Mesendoderm (in vitro differentiated cells): ENCODE measurements around the gene MFAP4.

Source experiments
- DNase-seq: peaks from one replicate; pipeline ENCODE4 v3.0.0; 2013
- H2AK5ac ChIP-seq: 2 replicates; pipeline ENCODE4 v1.6.1; 2013; ENCODE audit warnings: low read length, inconsistent platforms
- H2BK120ac ChIP-seq: 2 replicates; pipeline ENCODE4 v1.6.1; 2013; ENCODE audit warnings: low read depth, mild to moderate bottlenecking, low read length, moderate library complexity, mixed read lengths
- H2BK15ac ChIP-seq: replicated peaks from 2 replicates; pipeline ENCODE4 v1.6.1; 2013; ENCODE audit warnings: low read depth, mild to moderate bottlenecking, moderate library complexity
- H2BK5ac ChIP-seq: 2 replicates; pipeline ENCODE4 v1.6.1; 2013; ENCODE audit warnings: low read length, inconsistent platforms
- H3K18ac ChIP-seq: 2 replicates; pipeline ENCODE4 v1.6.1; 2013; ENCODE audit warnings: mild to moderate bottlenecking, low read length, mixed read lengths
- H3K23ac ChIP-seq: one replicate; pipeline ENCODE4 v1.6.1; 2013; ENCODE audit warnings: low read length
- H3K27ac ChIP-seq: 2 replicates; pipeline ENCODE4 v1.5.1; 2013; ENCODE audit warnings: low read depth, mild to moderate bottlenecking, inconsistent platforms, low read length, moderate library complexity
- H3K27me3 ChIP-seq: 2 replicates; pipeline ENCODE4 v1.6.1; 2013; ENCODE audit warnings: low read length, control low read depth, mild to moderate bottlenecking, inconsistent platforms; ENCODE audit not compliant: insufficient read depth, poor library complexity
- H3K36me3 ChIP-seq: 2 replicates; pipeline ENCODE4 v1.6.1; 2013; ENCODE audit warnings: low read length, inconsistent platforms; ENCODE audit not compliant: control insufficient read depth, insufficient read depth
- H3K4ac ChIP-seq: one replicate; pipeline ENCODE4 v1.6.1; 2013; ENCODE audit warnings: low read depth, mild to moderate bottlenecking, low read length, moderate library complexity
- H3K4me1 ChIP-seq: 2 replicates; pipeline ENCODE4 v1.6.1; 2013; ENCODE audit warnings: low read depth, low read length, inconsistent platforms; ENCODE audit not compliant: control insufficient read depth
- H3K4me2 ChIP-seq: 2 replicates; pipeline ENCODE4 v1.6.1; 2013; ENCODE audit warnings: low read length
- H3K4me3 ChIP-seq: 2 replicates; pipeline ENCODE4 v1.5.1; 2013; ENCODE audit warnings: mild to moderate bottlenecking, low read length
- H3K56ac ChIP-seq: one replicate; pipeline ENCODE4 v1.6.1; 2013; ENCODE audit warnings: low read length
- H3K79me1 ChIP-seq: 2 replicates; pipeline ENCODE4 v1.6.1; 2013; ENCODE audit warnings: low read length, inconsistent platforms
- H3K79me2 ChIP-seq: 2 replicates; pipeline ENCODE4 v1.6.1; 2013; ENCODE audit warnings: mild to moderate bottlenecking, low read length; ENCODE audit not compliant: control insufficient read depth, insufficient read depth
- H3K9ac ChIP-seq: 2 replicates; pipeline ENCODE4 v1.6.1; 2013; ENCODE audit warnings: low read length, inconsistent platforms
- H4K5ac ChIP-seq: one replicate; pipeline ENCODE4 v1.6.1; 2013; ENCODE audit warnings: low read length
- H4K8ac ChIP-seq: one replicate; pipeline ENCODE4 v1.6.1; 2013; ENCODE audit warnings: low read depth, mild to moderate bottlenecking, control low read depth, low read length, moderate library complexity
- WGBS: extraction: QIAGEN DNeasy Blood & Tissue Kit; methylation state at CpG from one replicate; pipeline ENCODE4 v1.1.7; 2013; ENCODE audit warnings: low lambda C conversion rate, missing lambda C conversion rate; ENCODE audit not compliant: insufficient coverage; ENCODE audit errors: extremely low coverage; 5-methylcytosine and 5-hydroxymethylcytosine counted together

The MFAP4 gene

DNA sequence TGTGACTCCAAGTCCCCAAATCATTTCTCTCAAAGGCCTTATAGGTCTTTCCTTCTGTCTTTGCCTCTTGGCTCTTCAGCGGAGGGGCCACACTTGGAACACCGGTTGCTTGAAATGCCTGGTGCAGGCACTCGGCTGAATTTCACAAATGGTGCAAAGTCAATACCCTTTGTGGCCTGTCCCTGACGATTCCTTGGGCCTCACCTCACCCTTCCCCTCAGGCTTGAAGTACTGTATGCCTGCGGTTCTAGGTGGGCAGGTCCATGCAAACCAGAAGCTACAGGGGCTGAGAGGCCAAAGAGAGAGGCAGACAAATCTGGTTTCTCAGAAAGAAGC, 20.4 kb downstream of the MFAP4 start:
- Histone ChIP-seq H4K8ac (no peak overlapping the region), H4K5ac (no peak overlapping the region), H3K56ac (peak overlapping the region; percentile 56), H3K36me3 (no peaks in the 10 kb centered on the region), H3K4me3 (no peak overlapping the region), H2AK5ac (no peak overlapping the region), H3K79me1 (peaks cover 6% of the 10 kb centered on the region), H2BK15ac (no peak overlapping the region), H3K18ac (no peak overlapping the region), H3K4ac (no peak overlapping the region), H3K4me2 (no peak overlapping the region), H3K4me1 (peaks cover 10% of the 10 kb centered on the region), H2BK120ac (no peak overlapping the region), H3K23ac (no peak overlapping the region), H3K9ac (no peak overlapping the region), H3K79me2 (no peaks in the 10 kb centered on the region), H3K27me3 (no peaks in the 10 kb centered on the region), H3K27ac (no peak overlapping the region), H2BK5ac (no peak overlapping the region)
- WGBS, result no CpG with 5 or more reads among the region's 5 CpGs
- no peak for DNase-seq

DNA sequence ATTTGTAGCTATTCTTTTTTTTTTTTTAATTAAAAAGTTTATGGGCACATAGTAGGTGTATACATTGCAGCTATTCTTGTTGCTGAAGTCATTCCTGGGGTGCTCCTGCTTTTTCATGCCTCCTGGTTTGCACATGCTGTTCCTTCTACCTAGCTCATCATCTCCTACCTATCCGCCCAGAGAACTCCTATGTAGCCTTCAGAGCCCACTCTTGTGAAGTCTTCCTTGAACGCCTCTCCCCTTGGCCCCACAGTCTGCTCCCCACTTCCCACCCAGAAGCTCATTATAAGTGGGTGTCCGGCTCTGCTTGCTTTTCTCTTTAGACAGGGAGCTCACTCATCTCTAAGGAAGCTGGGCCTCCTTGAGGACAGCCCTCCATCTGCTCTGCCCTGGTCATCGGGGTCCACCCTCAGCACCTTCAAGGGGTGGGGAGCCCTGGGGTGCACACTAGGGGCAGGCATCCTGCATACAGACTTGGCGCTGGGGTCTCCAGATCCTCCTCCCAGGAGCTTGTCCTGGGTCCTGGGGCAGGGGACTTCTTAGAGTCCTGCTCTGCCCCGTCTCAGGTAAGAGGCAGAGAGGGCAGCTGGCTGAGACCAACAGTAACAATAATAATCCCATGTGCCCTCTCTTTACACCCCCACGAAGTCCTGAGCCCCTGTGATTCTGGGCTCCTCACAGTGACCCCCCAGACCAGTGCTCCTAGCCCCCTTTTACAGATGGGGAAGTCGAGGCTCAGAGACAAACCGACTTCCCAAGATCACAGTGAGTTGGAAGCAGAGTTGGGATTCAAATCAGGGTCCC, 21.0 kb downstream of the MFAP4 start:
- WGBS, result no CpG with 5 or more reads among the region's 9 CpGs

GRCh38 chr17:19365499-19365817, 21.5 kb downstream of the MFAP4 start:
- H3K27me3 ChIP-seq, result no peaks in the 10 kb centered on the region
- no peak overlapping the region for H3K9ac ChIP-seq
- H3K18ac ChIP-seq, result no peak overlapping the region
- DNase-seq, result no peak
- no peak overlapping the region for H3K23ac ChIP-seq
- no peak overlapping the region for H3K4me2 ChIP-seq
- no peak overlapping the region for H3K4me3 ChIP-seq
- no peak overlapping the region for H2BK120ac ChIP-seq
- H2BK15ac ChIP-seq, result no peak overlapping the region
- H4K8ac ChIP-seq, result no peak overlapping the region
- H3K79me1 ChIP-seq, result peaks cover 6% of the 10 kb centered on the region
- peaks cover 10% of the 10 kb centered on the region for H3K4me1 ChIP-seq
- no peak overlapping the region for H4K5ac ChIP-seq
- no peaks in the 10 kb centered on the region for H3K36me3 ChIP-seq
- peak overlapping the region; percentile 78 for H2AK5ac ChIP-seq
- no CpG with 5 or more reads among the region's 4 CpGs for WGBS
- H3K27ac ChIP-seq, result no peak overlapping the region
- no peak overlapping the region for H3K4ac ChIP-seq
- H3K56ac ChIP-seq, result no peak overlapping the region
- H3K79me2 ChIP-seq, result no peaks in the 10 kb centered on the region
- no peak overlapping the region for H2BK5ac ChIP-seq

More for the DNA sequence above, 21.0 kb downstream of the MFAP4 start:
- Histone ChIP-seq H3K18ac (no peak overlapping the region), H2BK15ac (no peak overlapping the region), H3K79me2 (no peaks in the 10 kb centered on the region), H4K5ac (no peak overlapping the region), H2BK120ac (no peak overlapping the region), H3K36me3 (no peaks in the 10 kb centered on the region), H3K23ac (no peak overlapping the region), H4K8ac (no peak overlapping the region), H2BK5ac (no peak overlapping the region), H3K56ac (no peak overlapping the region), H3K4me1 (peaks cover 10% of the 10 kb centered on the region), H2AK5ac (no peak overlapping the region), H3K4me3 (no peak overlapping the region), H3K9ac (no peak overlapping the region), H3K27me3 (no peaks in the 10 kb centered on the region), H3K27ac (no peak overlapping the region), H3K4me2 (no peak overlapping the region), H3K79me1 (peaks cover 6% of the 10 kb centered on the region), H3K4ac (no peak overlapping the region)
- no peak for DNase-seq

DNA sequence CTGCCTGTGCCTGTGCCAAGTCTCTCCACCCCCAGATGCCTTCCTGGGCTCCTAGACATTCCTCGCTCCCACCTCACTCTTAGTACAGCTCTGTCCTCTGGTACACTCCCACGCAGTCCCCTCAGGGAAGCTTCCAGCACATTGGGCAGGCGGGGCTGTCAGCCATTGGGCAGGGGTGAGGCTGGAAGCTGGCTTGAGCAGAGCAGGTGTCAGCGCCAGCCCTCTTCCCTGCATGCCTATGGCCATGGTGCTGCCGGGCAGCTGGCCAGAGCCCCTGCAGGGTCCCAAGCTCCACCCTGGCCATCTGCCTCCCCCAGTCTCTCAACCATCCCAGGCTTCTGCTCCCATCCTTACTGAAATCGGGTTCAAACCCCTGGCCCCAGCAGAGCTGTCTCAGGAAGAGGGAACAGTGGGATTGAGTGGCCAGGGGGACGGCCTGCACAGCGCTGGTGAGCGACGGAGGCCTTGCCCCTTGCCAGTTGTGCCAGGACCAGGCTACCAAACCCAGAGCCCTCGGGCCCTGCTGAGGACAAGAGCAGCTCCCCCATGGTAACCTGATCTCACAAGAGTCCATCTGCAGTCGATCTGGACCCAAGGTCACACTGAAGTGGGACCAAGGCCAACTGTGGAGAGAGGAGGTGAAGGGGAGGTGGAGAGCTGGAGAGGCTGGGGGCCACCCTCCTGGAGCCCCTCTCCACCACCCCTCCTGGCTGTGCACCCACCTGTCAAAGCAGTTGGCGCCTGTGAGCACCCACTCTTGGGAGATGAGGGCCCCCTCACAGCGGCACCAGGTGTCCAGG, 22.1 kb downstream of the MFAP4 start:
- Histone ChIP-seq H3K79me1 (peaks cover 6% of the 10 kb centered on the region), H3K79me2 (no peaks in the 10 kb centered on the region), H3K4me1 (peaks cover 10% of the 10 kb centered on the region), H3K23ac (peak overlapping the region; percentile 45), H3K9ac (no peak overlapping the region), H3K4me3 (no peak overlapping the region), H4K5ac (no peak overlapping the region), H3K4me2 (no peak overlapping the region), H2BK120ac (no peak overlapping the region), H2BK15ac (no peak overlapping the region), H3K27ac (no peak overlapping the region), H3K27me3 (no peaks in the 10 kb centered on the region), H3K36me3 (no peaks in the 10 kb centered on the region), H3K4ac (no peak overlapping the region), H4K8ac (no peak overlapping the region), H3K56ac (peak overlapping the region; percentile 37), H2AK5ac (peak overlapping the region; percentile 76), H2BK5ac (peak overlapping the region; percentile 28), H3K18ac (no peak overlapping the region)
- no CpG with 5 or more reads among the region's 14 CpGs for WGBS
- DNase-seq, result no peak

- WGBS, result no CpG with 5 or more reads among the region's 6 CpGs
- Histone ChIP-seq H3K27me3 (no peaks in the 10 kb centered on the region), H3K4me3 (no peak overlapping the region), H3K4me2 (no peak overlapping the region), H3K79me1 (peaks cover 6% of the 10 kb centered on the region), H4K5ac (no peak overlapping the region), H3K79me2 (no peaks in the 10 kb centered on the region), H2BK15ac (no peak overlapping the region), H3K27ac (no peak overlapping the region), H3K56ac (peak overlapping the region; percentile 62), H2BK120ac (no peak overlapping the region), H2AK5ac (no peak overlapping the region), H2BK5ac (peak overlapping the region; percentile 35), H4K8ac (no peak overlapping the region), H3K4me1 (peaks cover 10% of the 10 kb centered on the region), H3K36me3 (peaks cover under 1% of the 10 kb centered on the region), H3K18ac (peak overlapping the region; percentile 16), H3K23ac (no peak overlapping the region), H3K9ac (peak overlapping the region; percentile 10), H3K4ac (peak overlapping the region; percentile 41)
- no peak for DNase-seq
These were observed 23.4 kb downstream of the MFAP4 start for GRCh38 chr17:19363460-19364035.
